ENCODE results near the gene PAPOLG.
"Not testable (repeated sequence)": the region's sequence is repeated elsewhere in the genome, so short reads cannot be mapped to it uniquely, and the experiment has no call there.

Gene PAPOLG

GRCh38 chr2:60775048-60775639, 19.1 kb downstream of the PAPOLG start:
- no peak for DNase-seq

- no peak for DNase-seq
Observed at GRCh38 chr2:60778352-60778751, 22.3 kb downstream of the PAPOLG start.

- no peak for DNase-seq
Observed at GRCh38 chr2:60779426-60779825, 23.4 kb downstream of the PAPOLG start.

GRCh38 chr2:60780721-60781120, 24.7 kb downstream of the PAPOLG start:
- no peak for DNase-seq

GRCh38 chr2:60793169-60793568, 37.1 kb downstream of the PAPOLG start:
- DNase-seq: no peak

- DNase-seq: no peak
Observed at GRCh38 chr2:60794271-60794863, 38.3 kb downstream of the PAPOLG start.

GRCh38 chr2:60796573-60797509, 40.8 kb downstream of the PAPOLG start:
- DNase-seq: no peak

- no peak for DNase-seq
Observed at GRCh38 chr2:60804473-60804872, 48.4 kb downstream of the PAPOLG start.

- no peak for DNase-seq
Observed at GRCh38 chr2:60806595-60806987, 50.5 kb downstream of the PAPOLG start.

GRCh38 chr2:60806988-60807681, 51.1 kb downstream of the PAPOLG start:
- DNase-seq: no peak

- no peak for DNase-seq
Observed at GRCh38 chr2:60808330-60808801, 52.3 kb downstream of the PAPOLG start.

GRCh38 chr2:60811491-60812375, 55.7 kb downstream of the PAPOLG start:
- no peak for DNase-seq

GRCh38 chr2:60817191-60817590, 61.1 kb downstream of the PAPOLG start:
- DNase-seq: not testable (repeated sequence)

- peak; percentile 19 for DNase-seq
Observed at GRCh38 chr2:60818272-60818671, 62.2 kb downstream of the PAPOLG start.

- peak; percentile 79 for DNase-seq
Observed at GRCh38 chr2:60819155-60819862, 63.2 kb downstream of the PAPOLG start.

- no peak for DNase-seq
Observed at GRCh38 chr2:60819936-60820335, 63.9 kb downstream of the PAPOLG start.

- no peak for DNase-seq
Observed at GRCh38 chr2:60820416-60821132, 64.5 kb downstream of the PAPOLG start.

GRCh38 chr2:60821133-60821469, 65.0 kb downstream of the PAPOLG start:
- DNase-seq: no peak

GRCh38 chr2:60821587-60822302, 65.7 kb downstream of the PAPOLG start:
- no peak for DNase-seq

- DNase-seq: no peak
Observed at GRCh38 chr2:60822987-60823386, 66.9 kb downstream of the PAPOLG start.

Data from activated CD4-positive, alpha-beta T cell treated with anti-CD3 and anti-CD28 coated beads for 1 hour (primary cell).